DND-41 (cell line): ENCODE data around the gene POLR1B.

Experiments used
- ATAC-seq: fragments of 200-7000 bp; cut with Tn5 transposase; 3 replicates; pipeline ENCODE4 v1.9.1; 2021; ENCODE audit warnings: low read depth; ENCODE audit not compliant: insufficient read depth
- DNase-seq: peaks from one replicate; pipeline ENCODE4 v3.0.0-alpha.2; 2020
- H2AFZ ChIP-seq: 2 replicates; pipeline ENCODE4 v1.6.0; 2012; ENCODE audit warnings: low read depth, low read length
- H3K27ac ChIP-seq: 2 replicates; pipeline ENCODE4 v1.5.1; 2012; ENCODE audit warnings: low read length, inconsistent platforms
- H3K27me3 ChIP-seq: fragments of 200-600 bp; sonication (generic); 2 replicates; pipeline ENCODE4 v1.6.0; 2012; ENCODE audit warnings: low read length, mild to moderate bottlenecking, inconsistent platforms; ENCODE audit not compliant: insufficient read depth, poor library complexity
- H3K36me3 ChIP-seq: 2 replicates; pipeline ENCODE4 v1.5.1; 2012; ENCODE audit warnings: low read length, inconsistent platforms; ENCODE audit not compliant: insufficient read depth
- H3K4me1 ChIP-seq: 2 replicates; pipeline ENCODE4 v1.5.1; 2012; ENCODE audit warnings: mild to moderate bottlenecking, low read length; ENCODE audit not compliant: insufficient read depth
- H3K4me2 ChIP-seq: 2 replicates; pipeline ENCODE4 v1.6.0; 2012; ENCODE audit warnings: mild to moderate bottlenecking, moderate library complexity, low read length, inconsistent platforms; ENCODE audit not compliant: insufficient read depth
- H3K4me3 ChIP-seq, 2 experiments: fragments of 200-600 bp in 1 of 2; shearing (Covaris generic) in 1 of 2; 2 replicates each; pipeline ENCODE4 v1.5.1; 2012 to 2016; ENCODE audit warnings: inconsistent platforms in 2 of 2, low read length in 2 of 2, mild to moderate bottlenecking in 2 of 2, low read depth in 1 of 2, moderate library complexity in 1 of 2
- H3K79me2 ChIP-seq: 2 replicates; pipeline ENCODE4 v1.6.0; 2012; ENCODE audit warnings: low read length, inconsistent platforms; ENCODE audit not compliant: insufficient read depth
- H3K9ac ChIP-seq: 2 replicates; pipeline ENCODE4 v1.6.0; 2012; ENCODE audit warnings: low read depth, mild to moderate bottlenecking, inconsistent platforms, low read length, moderate library complexity
- H3K9me3 ChIP-seq: 2 replicates; pipeline ENCODE4 v1.5.1; 2012; ENCODE audit warnings: low read length, moderate library complexity, mild to moderate bottlenecking, inconsistent platforms; ENCODE audit not compliant: insufficient read depth, severe bottlenecking
- H4K20me1 ChIP-seq: 2 replicates; pipeline ENCODE4 v1.6.0; 2012; ENCODE audit warnings: low read length; ENCODE audit not compliant: insufficient read depth
- EZH2 ChIP-seq: IDR thresholded peaks from 3 replicates; pipeline ENCODE4 v1.6.1; 2012; ENCODE audit warnings: borderline replicate concordance, low read depth, mild to moderate bottlenecking, moderate library complexity, low read length, inconsistent platforms; ENCODE audit not compliant: severe bottlenecking
- TF ChIP-seq, protein P1 (sequence below): IDR thresholded peaks from 2 replicates; pipeline ENCODE4 v1.5.1; 2012; ENCODE audit warnings: borderline replicate concordance, low read length, moderate library complexity, mild to moderate bottlenecking; ENCODE audit not compliant: poor library complexity, severe bottlenecking; ENCODE audit errors: extremely low read depth

POLR1B gene, protein sequence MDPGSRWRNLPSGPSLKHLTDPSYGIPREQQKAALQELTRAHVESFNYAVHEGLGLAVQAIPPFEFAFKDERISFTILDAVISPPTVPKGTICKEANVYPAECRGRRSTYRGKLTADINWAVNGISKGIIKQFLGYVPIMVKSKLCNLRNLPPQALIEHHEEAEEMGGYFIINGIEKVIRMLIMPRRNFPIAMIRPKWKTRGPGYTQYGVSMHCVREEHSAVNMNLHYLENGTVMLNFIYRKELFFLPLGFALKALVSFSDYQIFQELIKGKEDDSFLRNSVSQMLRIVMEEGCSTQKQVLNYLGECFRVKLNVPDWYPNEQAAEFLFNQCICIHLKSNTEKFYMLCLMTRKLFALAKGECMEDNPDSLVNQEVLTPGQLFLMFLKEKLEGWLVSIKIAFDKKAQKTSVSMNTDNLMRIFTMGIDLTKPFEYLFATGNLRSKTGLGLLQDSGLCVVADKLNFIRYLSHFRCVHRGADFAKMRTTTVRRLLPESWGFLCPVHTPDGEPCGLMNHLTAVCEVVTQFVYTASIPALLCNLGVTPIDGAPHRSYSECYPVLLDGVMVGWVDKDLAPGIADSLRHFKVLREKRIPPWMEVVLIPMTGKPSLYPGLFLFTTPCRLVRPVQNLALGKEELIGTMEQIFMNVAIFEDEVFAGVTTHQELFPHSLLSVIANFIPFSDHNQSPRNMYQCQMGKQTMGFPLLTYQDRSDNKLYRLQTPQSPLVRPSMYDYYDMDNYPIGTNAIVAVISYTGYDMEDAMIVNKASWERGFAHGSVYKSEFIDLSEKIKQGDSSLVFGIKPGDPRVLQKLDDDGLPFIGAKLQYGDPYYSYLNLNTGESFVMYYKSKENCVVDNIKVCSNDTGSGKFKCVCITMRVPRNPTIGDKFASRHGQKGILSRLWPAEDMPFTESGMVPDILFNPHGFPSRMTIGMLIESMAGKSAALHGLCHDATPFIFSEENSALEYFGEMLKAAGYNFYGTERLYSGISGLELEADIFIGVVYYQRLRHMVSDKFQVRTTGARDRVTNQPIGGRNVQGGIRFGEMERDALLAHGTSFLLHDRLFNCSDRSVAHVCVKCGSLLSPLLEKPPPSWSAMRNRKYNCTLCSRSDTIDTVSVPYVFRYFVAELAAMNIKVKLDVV

DNA sequence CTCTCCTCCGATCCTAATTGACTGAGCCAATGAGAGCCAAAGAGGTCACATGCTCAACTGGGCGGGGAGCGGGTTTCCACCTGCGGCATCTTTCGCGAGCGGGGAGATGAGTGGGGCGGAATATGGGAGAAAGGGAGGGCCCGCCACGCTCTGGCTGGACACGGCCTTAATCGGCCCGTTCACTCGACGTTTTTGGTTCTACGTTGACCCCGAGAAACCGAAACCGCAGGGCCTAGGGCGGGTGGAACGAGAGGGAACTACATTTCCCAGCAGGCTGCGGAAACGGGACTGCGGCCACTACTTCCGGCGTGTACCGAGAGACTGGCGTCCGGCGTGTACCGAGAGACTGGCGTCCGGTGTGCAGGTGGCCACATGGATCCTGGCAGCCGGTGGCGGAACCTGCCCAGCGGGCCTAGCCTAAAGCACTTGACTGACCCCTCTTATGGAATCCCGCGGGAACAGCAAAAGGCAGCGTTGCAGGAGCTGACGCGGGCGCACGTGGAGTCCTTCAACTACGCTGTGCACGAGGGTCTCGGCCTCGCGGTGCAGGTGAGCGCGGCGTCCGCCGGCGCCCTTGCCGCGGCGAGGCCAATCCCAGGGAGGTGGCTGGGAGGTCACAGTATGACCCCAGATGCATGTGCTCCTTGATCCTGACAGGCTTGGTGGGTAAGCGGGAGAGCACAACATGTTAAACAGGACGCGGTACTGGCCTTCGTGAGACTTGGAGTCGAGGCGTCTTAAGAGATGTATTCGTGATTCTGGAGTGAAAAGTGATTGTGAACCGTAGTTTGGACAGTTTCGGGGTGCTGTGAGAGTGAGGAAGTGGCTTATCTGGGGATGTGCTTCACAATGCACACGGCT lies at the start of gene POLR1B:
Gene POLR1B (plus strand): TSS at position 343 of the 861 bp plus-strand sequence. CDS start 30 bp downstream, at position 373.
- H2AFZ ChIP-seq = peak within 1 kb of the TSS; percentile 79
- H3K79me2 ChIP-seq = peaks cover 48% of the 10 kb centered on the region
- peak; percentile 81 for DNase-seq
- peak; percentile 82 for ATAC-seq
- TF ChIP-seq EZH2 = no peak
- TF ChIP-seq, protein P1, sequence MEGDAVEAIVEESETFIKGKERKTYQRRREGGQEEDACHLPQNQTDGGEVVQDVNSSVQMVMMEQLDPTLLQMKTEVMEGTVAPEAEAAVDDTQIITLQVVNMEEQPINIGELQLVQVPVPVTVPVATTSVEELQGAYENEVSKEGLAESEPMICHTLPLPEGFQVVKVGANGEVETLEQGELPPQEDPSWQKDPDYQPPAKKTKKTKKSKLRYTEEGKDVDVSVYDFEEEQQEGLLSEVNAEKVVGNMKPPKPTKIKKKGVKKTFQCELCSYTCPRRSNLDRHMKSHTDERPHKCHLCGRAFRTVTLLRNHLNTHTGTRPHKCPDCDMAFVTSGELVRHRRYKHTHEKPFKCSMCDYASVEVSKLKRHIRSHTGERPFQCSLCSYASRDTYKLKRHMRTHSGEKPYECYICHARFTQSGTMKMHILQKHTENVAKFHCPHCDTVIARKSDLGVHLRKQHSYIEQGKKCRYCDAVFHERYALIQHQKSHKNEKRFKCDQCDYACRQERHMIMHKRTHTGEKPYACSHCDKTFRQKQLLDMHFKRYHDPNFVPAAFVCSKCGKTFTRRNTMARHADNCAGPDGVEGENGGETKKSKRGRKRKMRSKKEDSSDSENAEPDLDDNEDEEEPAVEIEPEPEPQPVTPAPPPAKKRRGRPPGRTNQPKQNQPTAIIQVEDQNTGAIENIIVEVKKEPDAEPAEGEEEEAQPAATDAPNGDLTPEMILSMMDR = no peak
- H3K4me1 ChIP-seq = peaks cover 38% of the 10 kb centered on the region
- H4K20me1 ChIP-seq = peaks cover 18% of the 10 kb centered on the region; the same call in 1 of the 2 replicates
- H3K4me3 ChIP-seq = peak within 1 kb of the TSS; percentile 74 to 76
- H3K9me3 ChIP-seq = no peaks in the 10 kb centered on the region
- H3K4me2 ChIP-seq = peak within 1 kb of the TSS; percentile 77
- H3K36me3 ChIP-seq = peaks cover 17% of the 10 kb centered on the region
- peak within 1 kb of the TSS; percentile 73 for H3K9ac ChIP-seq
- H3K27me3 ChIP-seq = no peaks in the 10 kb centered on the region
- peak within 1 kb of the TSS; percentile 95 for H3K27ac ChIP-seq

DNA sequence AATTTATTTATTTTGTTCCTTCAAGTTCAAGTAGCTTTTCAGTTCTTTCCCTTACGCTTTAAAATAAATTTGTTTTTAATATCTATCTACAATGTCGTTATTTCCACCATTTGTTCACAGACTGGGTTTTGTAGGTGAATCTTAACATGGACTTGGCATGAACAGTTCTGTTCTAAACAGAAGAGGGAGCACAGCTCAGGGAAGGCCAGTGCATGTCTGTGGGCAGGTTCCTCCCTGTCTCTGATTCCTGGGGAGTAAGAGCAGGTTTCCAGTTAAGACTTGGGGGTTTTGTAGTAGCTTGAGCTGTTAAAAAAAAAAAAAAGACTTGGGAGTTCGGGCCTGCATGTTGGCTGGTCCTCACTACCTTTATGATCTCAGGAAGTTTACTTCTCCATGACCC lies 49.2 kb upstream of the POLR1B start:
- H4K20me1 ChIP-seq = no peaks in the 10 kb centered on the region; the same call in 1 of the 2 replicates
- peaks cover 35% of the 10 kb centered on the region for H3K79me2 ChIP-seq
- H3K4me2 ChIP-seq = no peak overlapping the region
- no peak for TF ChIP-seq EZH2
- no peak overlapping the region for H3K27ac ChIP-seq
- no peak overlapping the region for H2AFZ ChIP-seq
- peaks cover 43% of the 10 kb centered on the region for H3K36me3 ChIP-seq
- H3K27me3 ChIP-seq = no peaks in the 10 kb centered on the region
- DNase-seq (no peak), ATAC-seq (no peak)
- H3K4me1 ChIP-seq = no peaks in the 10 kb centered on the region
- H3K4me3 ChIP-seq = no peak overlapping the region
- H3K9me3 ChIP-seq = no peaks in the 10 kb centered on the region
- no peak overlapping the region for H3K9ac ChIP-seq

- Histone ChIP-seq H3K4me3 (no peak overlapping the region), H3K9me3 (no peaks in the 10 kb centered on the region), H2AFZ (no peak overlapping the region), H3K36me3 (peaks cover 43% of the 10 kb centered on the region), H4K20me1 (no peaks in the 10 kb centered on the region; the same call in 1 of the 2 replicates), H3K79me2 (peaks cover 31% of the 10 kb centered on the region), H3K4me2 (no peak overlapping the region), H3K4me1 (no peaks in the 10 kb centered on the region), H3K9ac (no peak overlapping the region), H3K27me3 (no peaks in the 10 kb centered on the region), H3K27ac (no peak overlapping the region)
- ATAC-seq (no peak), DNase-seq (no peak)
- TF ChIP-seq, protein P1 = no peak
- TF ChIP-seq EZH2 = no peak
These were observed 48.2 kb upstream of the POLR1B start for GRCh38 chr2:112493858-112494648.
